GM18502 (cell line): ENCODE results near the gene HEATR5A.
"Not testable (repeated sequence)": the region's sequence is repeated elsewhere in the genome, so short reads cannot be mapped to it uniquely, and the experiment has no call there.

Experiments
- ATAC-seq: cut with Tn5 transposase; IDR thresholded peaks from one replicate; pipeline ENCODE4 v1.9.1; 2021; ENCODE audit warnings: mild to moderate bottlenecking; ENCODE audit not compliant: unreplicated experiment, poor library complexity

Gene HEATR5A

GRCh38 chr14:31263485-31264133, 156.7 kb downstream of the HEATR5A start:
- ATAC-seq: no peak

- ATAC-seq: no peak
These were observed 158.3 kb downstream of the HEATR5A start for GRCh38 chr14:31261859-31262731.

- no peak for ATAC-seq
These were observed 158.9 kb downstream of the HEATR5A start for GRCh38 chr14:31261523-31261858.

- not testable (repeated sequence) for ATAC-seq
These were observed 161.3 kb downstream of the HEATR5A start for GRCh38 chr14:31259040-31259435.

- ATAC-seq: no peak
These were observed 161.8 kb downstream of the HEATR5A start for GRCh38 chr14:31258427-31259039.

- not testable (repeated sequence) for ATAC-seq
These were observed 162.6 kb downstream of the HEATR5A start for GRCh38 chr14:31257554-31258426.

GRCh38 chr14:31257244-31257553, 163.2 kb downstream of the HEATR5A start:
- ATAC-seq: no peak

- no peak for ATAC-seq
These were observed 163.7 kb downstream of the HEATR5A start for GRCh38 chr14:31256534-31257243.

- ATAC-seq: not testable (repeated sequence)
These were observed 164.4 kb downstream of the HEATR5A start for GRCh38 chr14:31255918-31256317.

GRCh38 chr14:31255286-31255685, 165.1 kb downstream of the HEATR5A start:
- ATAC-seq: no peak

GRCh38 chr14:31253746-31254471, 166.4 kb downstream of the HEATR5A start:
- ATAC-seq: no peak

GRCh38 chr14:31252865-31253264, 167.5 kb downstream of the HEATR5A start:
- ATAC-seq: no peak

- no peak for ATAC-seq
These were observed 169.1 kb downstream of the HEATR5A start for GRCh38 chr14:31251028-31251958.

GRCh38 chr14:31244626-31245025, 175.7 kb downstream of the HEATR5A start:
- ATAC-seq: no peak

GRCh38 chr14:31243860-31244259, 176.5 kb downstream of the HEATR5A start:
- ATAC-seq: no peak

GRCh38 chr14:31242161-31242940, 178.0 kb downstream of the HEATR5A start:
- not testable (repeated sequence) for ATAC-seq
